Thoracic aorta (tissue), 2 donors: Measurements from ENCODE around the gene BEGAIN. TPM values are rescaled to one million over a fixed set of nuclear protein-coding genes. Genes with fewer than 3 reads are reported as not detected.

Experiments used
- ATAC-seq: fragments of 150-250 bp; one replicate; pipeline ENCODE4 v1.8.0; 2017; ENCODE audit warnings: low read depth; ENCODE audit not compliant: insufficient number of reproducible peaks, low FRiP score
- DNase-seq: peaks from one replicate; pipeline ENCODE4 v3.0.0-alpha.2; 2020; ENCODE audit warnings: low spot score
- H3K27ac ChIP-seq, 2 donors: fragments of 200-600 bp; sonication (generic); 1 replicate in 1 of 2; 2 replicates in 1 of 2; pipeline ENCODE4 v1.5.1; 2016; ENCODE audit warnings: mild to moderate bottlenecking in 2 of 2, moderate library complexity in 2 of 2
- H3K27me3 ChIP-seq: fragments of 200-600 bp; sonication (generic); replicated peaks from 2 replicates; pipeline ENCODE4 v1.6.0; 2016; ENCODE audit warnings: mild to moderate bottlenecking; ENCODE audit not compliant: insufficient read depth
- H3K36me3 ChIP-seq: fragments of 200-600 bp; sonication (generic); one replicate; pipeline ENCODE4 v1.5.1; 2016
- H3K4me1 ChIP-seq, 2 donors: fragments of 200-600 bp; sonication (generic); 1 replicate in 1 of 2; 2 replicates in 1 of 2; pipeline versions ENCODE4 v1.5.1 to v1.6.0; 2016; ENCODE audit warnings: low read depth in 2 of 2, mild to moderate bottlenecking in 1 of 2; ENCODE audit not compliant: control insufficient read depth in 1 of 2
- H3K4me3 ChIP-seq: fragments of 200-600 bp; sonication (generic); 2 replicates; pipeline ENCODE4 v1.5.1; 2016; ENCODE audit warnings: mild to moderate bottlenecking
- H3K9me3 ChIP-seq: fragments of 200-600 bp; sonication (generic); 2 replicates; pipeline ENCODE4 v1.5.1; 2016
- total RNA-seq, 2 donors: library from RNA; depleted of rRNA; stranded (reverse); fragments of >200 nt; gene quantifications; one replicate each; pipeline versions ENCODE4 v1.1.0 to v1.2.3, GENCODE V29; 2016
- TF ChIP-seq, protein P1 (sequence below): fragments of 200-600 bp; sonication (generic); IDR thresholded peaks from one replicate; pipeline ENCODE4 v1.5.1; 2019; ENCODE audit warnings: antibody characterized with exemption

BEGAIN gene
- total RNA-seq, 2 donors from 2014 or later, result 0.27 to 0.85 TPM

DNA sequence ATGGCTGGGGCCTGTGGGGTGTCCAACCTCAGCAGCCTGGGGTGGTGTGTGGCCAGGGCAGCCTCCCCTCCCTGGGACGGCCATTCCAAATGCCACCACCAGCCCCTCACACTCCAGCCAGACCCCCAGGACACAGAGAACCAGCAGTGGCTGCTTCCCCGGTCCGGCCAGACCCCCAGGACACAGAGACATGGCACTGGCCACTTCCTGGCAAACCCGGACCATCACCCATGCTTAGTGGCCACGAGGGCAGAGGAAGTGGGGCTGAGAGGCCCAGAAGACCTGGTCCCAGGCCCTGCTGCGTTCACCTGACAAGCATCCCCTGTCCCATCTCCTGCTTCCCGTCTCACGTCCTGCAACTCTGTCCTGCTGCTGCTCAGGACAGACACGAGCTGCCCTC is 26.7 kb downstream of the BEGAIN start:
- Histone ChIP-seq H3K4me1 (no peaks in the 10 kb centered on the region), H3K27ac (no peak overlapping the region), H3K27me3 (no peaks in the 10 kb centered on the region), H3K4me3 (no peak overlapping the region), H3K9me3 (no peaks in the 10 kb centered on the region), H3K36me3 (no peaks in the 10 kb centered on the region)
- ATAC-seq (no peak), DNase-seq (no peak)
- TF ChIP-seq, protein P1, sequence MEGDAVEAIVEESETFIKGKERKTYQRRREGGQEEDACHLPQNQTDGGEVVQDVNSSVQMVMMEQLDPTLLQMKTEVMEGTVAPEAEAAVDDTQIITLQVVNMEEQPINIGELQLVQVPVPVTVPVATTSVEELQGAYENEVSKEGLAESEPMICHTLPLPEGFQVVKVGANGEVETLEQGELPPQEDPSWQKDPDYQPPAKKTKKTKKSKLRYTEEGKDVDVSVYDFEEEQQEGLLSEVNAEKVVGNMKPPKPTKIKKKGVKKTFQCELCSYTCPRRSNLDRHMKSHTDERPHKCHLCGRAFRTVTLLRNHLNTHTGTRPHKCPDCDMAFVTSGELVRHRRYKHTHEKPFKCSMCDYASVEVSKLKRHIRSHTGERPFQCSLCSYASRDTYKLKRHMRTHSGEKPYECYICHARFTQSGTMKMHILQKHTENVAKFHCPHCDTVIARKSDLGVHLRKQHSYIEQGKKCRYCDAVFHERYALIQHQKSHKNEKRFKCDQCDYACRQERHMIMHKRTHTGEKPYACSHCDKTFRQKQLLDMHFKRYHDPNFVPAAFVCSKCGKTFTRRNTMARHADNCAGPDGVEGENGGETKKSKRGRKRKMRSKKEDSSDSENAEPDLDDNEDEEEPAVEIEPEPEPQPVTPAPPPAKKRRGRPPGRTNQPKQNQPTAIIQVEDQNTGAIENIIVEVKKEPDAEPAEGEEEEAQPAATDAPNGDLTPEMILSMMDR, result no peak

DNA sequence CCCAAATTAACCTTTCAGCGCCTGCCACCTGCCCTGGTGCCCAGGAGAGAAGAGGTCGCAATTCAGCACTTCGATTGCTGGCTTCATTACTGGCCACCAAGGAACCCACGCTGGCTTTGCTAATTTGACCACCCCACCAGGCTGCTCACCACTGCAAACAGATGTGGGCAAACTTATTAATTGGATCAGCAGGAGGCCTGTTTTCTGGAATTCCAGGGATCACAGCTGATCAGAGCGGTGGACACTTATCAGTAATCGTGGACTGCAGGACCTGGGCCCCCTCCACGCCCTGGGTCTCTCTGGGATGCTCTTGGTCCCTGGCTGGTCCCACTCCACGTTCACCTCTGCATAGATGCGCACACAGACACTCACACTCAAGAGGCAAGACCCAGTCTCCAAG is 27.8 kb downstream of the BEGAIN start:
- Histone ChIP-seq H3K27ac (no peak overlapping the region), H3K9me3 (no peaks in the 10 kb centered on the region), H3K36me3 (no peaks in the 10 kb centered on the region), H3K4me3 (no peak overlapping the region), H3K27me3 (no peaks in the 10 kb centered on the region), H3K4me1 (no peaks in the 10 kb centered on the region)
- TF ChIP-seq, protein P1, result no peak
- no peak for ATAC-seq
- no peak for DNase-seq

DNA sequence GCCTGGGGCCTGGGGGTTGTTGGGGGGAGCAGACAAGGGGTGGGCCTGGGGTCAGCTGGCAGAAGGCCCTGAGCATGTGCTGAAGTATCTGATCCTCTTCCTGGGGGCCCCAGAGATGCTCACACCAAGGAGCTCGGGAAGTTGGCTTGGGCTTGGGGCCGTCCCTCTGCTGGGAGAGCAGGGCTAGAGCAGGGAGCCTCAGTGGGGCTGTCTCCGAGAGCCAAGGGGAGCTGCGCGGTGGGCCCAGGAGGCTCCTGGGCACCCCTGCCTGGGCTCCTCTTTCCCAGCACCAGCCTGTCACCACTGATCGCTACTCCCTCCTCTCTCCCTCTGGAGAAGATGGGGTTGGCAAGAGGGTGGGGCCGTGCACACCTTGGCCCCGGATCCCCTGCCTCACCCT is 28.3 kb downstream of the BEGAIN start:
- Histone ChIP-seq H3K27ac (no peak overlapping the region), H3K4me3 (no peak overlapping the region), H3K27me3 (no peaks in the 10 kb centered on the region), H3K9me3 (no peaks in the 10 kb centered on the region), H3K4me1 (no peaks in the 10 kb centered on the region), H3K36me3 (no peaks in the 10 kb centered on the region)
- ATAC-seq (no peak), DNase-seq (no peak)
- TF ChIP-seq, protein P1, result no peak

DNA sequence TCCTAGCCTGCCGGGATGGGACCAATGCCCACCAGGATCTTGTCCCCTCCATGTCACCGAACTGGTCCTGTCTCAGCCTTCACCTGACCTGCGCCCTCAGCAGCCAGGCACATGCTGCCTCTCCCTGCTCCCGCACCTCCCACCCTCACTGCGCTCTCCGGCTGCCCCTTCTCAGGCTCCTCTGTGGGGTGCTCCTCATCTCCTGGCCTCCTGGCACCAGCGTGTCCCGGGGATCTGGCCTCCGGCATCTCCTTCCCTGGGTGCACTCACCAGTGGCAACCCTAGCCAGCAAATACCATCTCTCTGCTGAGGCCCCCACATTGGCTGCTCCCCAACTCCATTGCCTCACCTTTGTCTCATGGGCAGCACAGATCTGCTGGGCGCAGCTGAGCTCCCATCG is 29.0 kb downstream of the BEGAIN start:
- no peaks in the 10 kb centered on the region for H3K4me1 ChIP-seq
- no peak overlapping the region for H3K4me3 ChIP-seq
- no peak for DNase-seq
- TF ChIP-seq, protein P1, result no peak
- no peaks in the 10 kb centered on the region for H3K36me3 ChIP-seq
- H3K27ac ChIP-seq, result no peak overlapping the region
- ATAC-seq, result no peak
- H3K9me3 ChIP-seq, result no peaks in the 10 kb centered on the region
- no peaks in the 10 kb centered on the region for H3K27me3 ChIP-seq

DNA sequence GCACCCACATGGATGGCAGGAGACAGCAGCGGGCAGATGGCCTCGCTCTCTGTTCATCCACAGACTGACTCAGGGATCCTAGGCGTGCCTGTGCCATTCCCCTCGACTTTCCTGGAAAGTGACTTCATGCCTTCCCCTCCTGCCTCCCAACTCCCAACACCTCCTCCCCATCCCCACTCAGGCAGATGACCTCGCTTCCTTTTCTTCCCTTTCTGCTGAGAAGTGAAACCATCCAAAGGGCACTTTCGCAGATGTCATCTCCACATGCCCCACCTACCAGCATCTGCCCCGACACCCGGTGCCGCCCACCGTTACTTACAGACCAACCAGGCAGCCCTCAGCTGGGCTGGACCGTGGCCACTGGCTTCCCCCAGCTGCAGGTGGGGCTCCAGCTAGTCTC is 29.6 kb downstream of the BEGAIN start:
- Histone ChIP-seq H3K27me3 (no peaks in the 10 kb centered on the region), H3K9me3 (no peaks in the 10 kb centered on the region), H3K4me3 (no peak overlapping the region), H3K27ac (no peak overlapping the region), H3K4me1 (no peaks in the 10 kb centered on the region), H3K36me3 (no peaks in the 10 kb centered on the region)
- DNase-seq (no peak), ATAC-seq (no peak)
- TF ChIP-seq, protein P1, result no peak
